Thyroid gland (tissue), 4 donors: ENCODE measurements around the gene FAM78B.

Experiments
- POLR2A ChIP-seq, 2 donors: fragments of 450-650 bp; IDR thresholded peaks; one replicate each; pipeline ENCODE4 v1.6.1; 2017; ENCODE audit warnings: antibody characterized with exemption in 2 of 2, mild to moderate bottlenecking in 2 of 2, moderate library complexity in 1 of 2
- TF ChIP-seq, protein P1 (sequence below), 6 experiments: fragments of 200-600 bp in 3 of 6; fragments of 450-650 bp in 3 of 6; sonication (generic) in 3 of 6; IDR thresholded peaks; one replicate each; pipeline ENCODE4 v1.5.1; 2016 to 2019; ENCODE audit warnings: antibody characterized with exemption in 6 of 6, mild to moderate bottlenecking in 2 of 6, inconsistent platforms in 1 of 6, moderate library complexity in 1 of 6

GRCh38 chr1:166069390-166069789 is 97.4 kb downstream of the FAM78B start:
- TF ChIP-seq, protein P1, sequence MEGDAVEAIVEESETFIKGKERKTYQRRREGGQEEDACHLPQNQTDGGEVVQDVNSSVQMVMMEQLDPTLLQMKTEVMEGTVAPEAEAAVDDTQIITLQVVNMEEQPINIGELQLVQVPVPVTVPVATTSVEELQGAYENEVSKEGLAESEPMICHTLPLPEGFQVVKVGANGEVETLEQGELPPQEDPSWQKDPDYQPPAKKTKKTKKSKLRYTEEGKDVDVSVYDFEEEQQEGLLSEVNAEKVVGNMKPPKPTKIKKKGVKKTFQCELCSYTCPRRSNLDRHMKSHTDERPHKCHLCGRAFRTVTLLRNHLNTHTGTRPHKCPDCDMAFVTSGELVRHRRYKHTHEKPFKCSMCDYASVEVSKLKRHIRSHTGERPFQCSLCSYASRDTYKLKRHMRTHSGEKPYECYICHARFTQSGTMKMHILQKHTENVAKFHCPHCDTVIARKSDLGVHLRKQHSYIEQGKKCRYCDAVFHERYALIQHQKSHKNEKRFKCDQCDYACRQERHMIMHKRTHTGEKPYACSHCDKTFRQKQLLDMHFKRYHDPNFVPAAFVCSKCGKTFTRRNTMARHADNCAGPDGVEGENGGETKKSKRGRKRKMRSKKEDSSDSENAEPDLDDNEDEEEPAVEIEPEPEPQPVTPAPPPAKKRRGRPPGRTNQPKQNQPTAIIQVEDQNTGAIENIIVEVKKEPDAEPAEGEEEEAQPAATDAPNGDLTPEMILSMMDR (IDR thresholded peaks at IDR 0.05): no peak
- TF ChIP-seq POLR2A (IDR thresholded peaks at IDR 0.05): no peak
